ENCODE measurements around the gene WNT4. TPM values are rescaled to one million over a fixed set of nuclear protein-coding genes. Genes with fewer than 3 reads are reported as not detected.
A peak's percentile ranks its signal among the peaks of the same experiment; 100 is the strongest.

The WNT4 gene
- polyA plus RNA-seq, 6 donors from 2014 or later, result 0.32 TPM; not detected in 5

GRCh38 chr1:22132517-22133235, 10.2 kb downstream of the WNT4 start:
- no peak overlapping the region for H3K4me3 Mint-ChIP-seq
- H3K4me1 Mint-ChIP-seq, result peaks cover 2 to 10% (median 10%) of the 10 kb centered on the region in 3 donors
- H3K9me3 Mint-ChIP-seq, result no peaks in the 10 kb centered on the region
- H3K27ac Mint-ChIP-seq, result peak overlapping the region in 1 of 6 donors; percentile 69
- ATAC-seq (ENCODE audit: low read depth in 2 of 2) (no peak), DNase-seq (no peak)
- H3K27me3 Mint-ChIP-seq, result peaks cover 0 to 20% (median 4%) of the 10 kb centered on the region in 3 donors
- H3K36me3 Mint-ChIP-seq, result no peaks in the 10 kb centered on the region

DNA sequence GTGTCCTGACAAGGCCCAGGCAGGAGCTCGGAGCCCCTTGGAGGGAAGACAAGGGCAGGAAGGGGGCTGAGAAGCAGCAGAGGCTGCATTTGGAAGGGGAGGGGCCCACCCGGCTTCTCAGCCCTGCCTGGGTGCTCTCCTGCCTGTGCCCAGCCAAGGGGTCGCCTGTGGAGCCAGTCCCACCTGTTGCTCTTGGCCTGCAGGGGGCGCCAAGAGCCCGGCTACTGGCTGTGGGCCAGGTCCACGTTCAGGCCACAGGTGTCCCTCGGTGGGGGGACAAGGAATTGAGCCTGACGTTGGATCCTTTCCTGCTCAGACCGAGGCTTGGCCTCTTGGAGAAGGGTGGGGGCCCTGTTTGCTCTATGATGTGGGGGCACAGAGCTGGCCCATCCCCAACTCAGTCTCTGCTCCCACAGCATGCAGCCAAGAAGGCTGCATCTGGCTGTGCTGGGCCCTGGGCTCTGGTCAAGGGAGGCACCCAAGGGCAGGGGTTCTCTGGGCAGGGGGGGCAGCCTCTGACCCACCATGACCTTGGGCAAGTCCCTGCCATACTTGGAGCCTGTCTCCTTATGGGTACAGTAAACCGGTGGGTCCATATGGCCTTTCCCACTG, 10.9 kb downstream of the WNT4 start:
- peak; percentile 44 for DNase-seq
- H3K9me3 Mint-ChIP-seq, result no peaks in the 10 kb centered on the region
- ATAC-seq (ENCODE audit: low read depth in 2 of 2), result peak; percentile 64 to 73
- H3K27me3 Mint-ChIP-seq, result peaks cover 0 to 20% (median 4%) of the 10 kb centered on the region in 3 donors
- peaks cover 4 to 9% (median 5%) of the 10 kb centered on the region in 3 donors for H3K4me1 Mint-ChIP-seq
- H3K36me3 Mint-ChIP-seq, result no peaks in the 10 kb centered on the region
- no peak overlapping the region for H3K4me3 Mint-ChIP-seq
- H3K27ac Mint-ChIP-seq, result no peak overlapping the region

DNA sequence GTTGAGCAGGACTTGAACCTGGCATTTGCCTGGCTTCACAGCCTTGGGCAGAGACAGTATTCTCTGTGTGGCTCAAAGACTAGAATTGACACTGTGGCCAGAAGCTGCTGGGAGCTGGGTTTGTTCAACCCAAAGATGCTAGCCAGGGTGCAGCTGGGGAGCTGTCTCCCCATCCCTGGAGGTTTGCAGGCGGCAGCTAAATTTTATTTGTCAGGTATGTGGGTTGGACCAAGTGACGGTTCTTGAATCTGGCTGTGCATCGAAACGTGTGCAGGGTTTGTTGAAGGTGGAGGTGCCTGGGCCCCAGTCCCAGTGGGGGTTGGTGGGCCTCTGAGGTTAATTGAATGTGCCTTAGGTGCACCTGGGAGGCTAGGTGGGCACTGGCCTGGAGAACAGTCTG, 11.8 kb downstream of the WNT4 start:
- Mint-ChIP-seq H3K9me3 (no peaks in the 10 kb centered on the region), H3K4me1 (peaks cover 4 to 9% (median 4%) of the 10 kb centered on the region in 3 donors), H3K27ac (no peak overlapping the region), H3K27me3 (peaks cover 0 to 15% (median 4%) of the 10 kb centered on the region in 3 donors), H3K36me3 (no peaks in the 10 kb centered on the region), H3K4me3 (no peak overlapping the region)
- DNase-seq (no peak), ATAC-seq (ENCODE audit: low read depth in 2 of 2) (no peak)

DNA sequence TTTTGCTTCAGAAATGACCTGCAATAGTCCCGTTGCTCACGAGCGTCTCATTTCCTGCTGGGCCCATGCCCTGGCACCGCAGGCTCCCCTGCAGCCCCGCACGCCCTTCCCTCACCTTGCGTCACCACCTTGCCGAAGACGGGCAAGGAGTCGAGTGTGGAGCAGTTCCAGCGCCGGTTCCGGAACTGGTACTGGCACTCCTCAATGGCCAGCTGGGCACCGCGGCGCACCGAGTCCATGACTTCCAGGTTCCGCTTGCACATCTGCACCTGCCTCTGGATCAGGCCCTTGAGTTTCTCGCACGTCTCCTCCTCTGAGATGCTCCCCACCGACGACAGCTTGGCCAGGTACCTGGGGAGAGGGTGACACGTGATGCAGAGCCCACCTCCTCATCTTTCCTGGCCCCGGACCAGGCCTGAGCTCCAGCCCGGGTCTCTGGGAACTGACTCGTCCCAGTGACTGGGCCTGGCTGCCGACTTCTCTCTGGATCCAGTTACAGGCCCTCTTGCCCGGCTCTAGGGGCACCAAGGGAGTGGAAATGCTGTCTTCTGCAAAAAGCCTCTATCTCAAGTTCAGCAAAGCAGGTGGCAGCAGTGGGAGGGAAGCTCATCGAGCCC, 13.3 kb downstream of the WNT4 start:
- Mint-ChIP-seq H3K9me3 (no peaks in the 10 kb centered on the region), H3K36me3 (no peaks in the 10 kb centered on the region), H3K27me3 (peaks cover 0 to 5% (median 0%) of the 10 kb centered on the region in 3 donors), H3K4me1 (peaks cover 4 to 9% (median 4%) of the 10 kb centered on the region in 3 donors), H3K4me3 (no peak overlapping the region), H3K27ac (peak overlapping the region in 2 of 6 donors; percentile 53 to 57)
- no peak for DNase-seq
- no peak for ATAC-seq (ENCODE audit: low read depth in 2 of 2)

- no peak for DNase-seq
- H3K4me3 Mint-ChIP-seq, result no peak overlapping the region
- no peak overlapping the region for H3K27ac Mint-ChIP-seq
- H3K4me1 Mint-ChIP-seq, result peaks cover 4 to 14% (median 10%) of the 10 kb centered on the region in 3 donors
- H3K27me3 Mint-ChIP-seq, result no peaks in the 10 kb centered on the region
- H3K9me3 Mint-ChIP-seq, result no peaks in the 10 kb centered on the region
- no peaks in the 10 kb centered on the region for H3K36me3 Mint-ChIP-seq
- ATAC-seq (ENCODE audit: low read depth in 2 of 2), result no peak
These were observed 14.5 kb downstream of the WNT4 start for GRCh38 chr1:22128392-22128791.

- H3K36me3 Mint-ChIP-seq, result no peaks in the 10 kb centered on the region
- H3K27me3 Mint-ChIP-seq, result no peaks in the 10 kb centered on the region
- no peaks in the 10 kb centered on the region for H3K9me3 Mint-ChIP-seq
- ATAC-seq (ENCODE audit: low read depth in 2 of 2), result no peak
- H3K4me3 Mint-ChIP-seq, result no peak overlapping the region
- H3K27ac Mint-ChIP-seq, result peak overlapping the region in 3 of 6 donors; percentile 49 to 76 (median 56)
- DNase-seq, result no peak
- H3K4me1 Mint-ChIP-seq, result peaks cover 4 to 14% (median 10%) of the 10 kb centered on the region in 3 donors
These were observed 15.2 kb downstream of the WNT4 start for GRCh38 chr1:22127731-22128130.

GRCh38 chr1:22127248-22127647, 15.6 kb downstream of the WNT4 start:
- DNase-seq (no peak), ATAC-seq (ENCODE audit: low read depth in 2 of 2) (no peak)
- H3K4me1 Mint-ChIP-seq, result peaks cover 4 to 16% (median 10%) of the 10 kb centered on the region in 3 donors
- no peak overlapping the region for H3K4me3 Mint-ChIP-seq
- H3K27me3 Mint-ChIP-seq, result no peaks in the 10 kb centered on the region
- H3K27ac Mint-ChIP-seq, result peak overlapping the region in 1 of 6 donors; percentile 76
- no peaks in the 10 kb centered on the region for H3K36me3 Mint-ChIP-seq
- no peaks in the 10 kb centered on the region for H3K9me3 Mint-ChIP-seq

DNA sequence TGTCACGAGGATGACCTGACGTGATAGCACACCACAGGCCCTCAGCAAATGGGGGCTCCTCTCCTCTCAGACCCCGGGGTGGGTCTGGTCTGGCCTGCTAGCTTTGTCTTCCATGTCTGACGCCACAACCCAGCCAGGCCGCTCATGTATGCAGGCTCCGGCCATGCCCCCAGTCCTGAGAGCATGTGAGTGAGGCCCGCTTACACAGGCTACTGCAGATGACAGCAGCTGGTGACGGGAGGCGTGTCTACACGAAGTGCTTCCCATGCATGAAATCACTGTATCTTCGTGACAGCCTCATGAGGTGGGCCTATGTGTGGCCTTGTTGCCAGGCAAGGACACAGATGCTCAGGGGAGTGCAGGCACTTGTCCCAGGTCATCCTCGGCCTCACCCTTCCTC, 16.4 kb downstream of the WNT4 start:
- Mint-ChIP-seq H3K36me3 (no peaks in the 10 kb centered on the region), H3K9me3 (no peaks in the 10 kb centered on the region), H3K4me1 (peaks cover 4 to 18% (median 10%) of the 10 kb centered on the region in 3 donors), H3K27ac (no peak overlapping the region), H3K4me3 (no peak overlapping the region), H3K27me3 (no peaks in the 10 kb centered on the region)
- DNase-seq (no peak), ATAC-seq (ENCODE audit: low read depth in 2 of 2) (no peak)

DNA sequence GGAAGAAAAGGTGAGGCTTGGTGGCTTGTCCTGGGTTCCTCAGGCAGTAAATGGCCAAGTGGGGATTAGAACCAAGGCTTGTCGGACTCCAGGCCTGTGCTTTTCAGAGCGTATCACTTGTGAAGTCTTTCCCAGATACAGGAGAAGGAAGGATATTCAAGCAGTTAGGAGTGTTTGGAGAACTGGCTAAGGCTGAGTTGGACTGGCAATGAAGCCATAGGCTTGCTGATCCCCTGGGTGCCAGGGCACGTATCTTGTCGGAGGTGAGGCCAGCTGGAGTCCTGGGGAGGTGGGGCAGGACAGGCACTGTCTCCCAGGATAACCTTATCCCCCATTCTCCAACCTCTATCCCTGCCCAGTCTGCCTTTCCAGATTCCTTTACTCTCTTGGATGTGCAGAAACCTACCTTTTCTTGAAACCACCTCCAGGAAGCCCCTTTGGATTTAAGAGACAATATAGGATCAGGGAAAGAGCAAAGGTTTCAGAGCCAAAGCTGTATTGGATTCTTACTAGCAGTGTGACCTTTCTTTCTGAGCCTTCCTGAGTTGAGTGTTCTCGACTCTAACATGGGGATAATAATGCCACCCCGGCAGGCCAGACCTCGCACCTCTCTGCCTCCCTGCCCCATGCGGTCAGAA, 18.2 kb downstream of the WNT4 start:
- H3K4me1 Mint-ChIP-seq, result peaks cover 13 to 26% (median 17%) of the 10 kb centered on the region in 3 donors
- no peak for ATAC-seq (ENCODE audit: low read depth in 2 of 2)
- no peaks in the 10 kb centered on the region for H3K9me3 Mint-ChIP-seq
- H3K4me3 Mint-ChIP-seq, result no peak overlapping the region
- peak overlapping the region in 3 of 6 donors; percentile 65 to 88 (median 67) for H3K27ac Mint-ChIP-seq
- no peaks in the 10 kb centered on the region for H3K36me3 Mint-ChIP-seq
- DNase-seq, result no peak
- no peaks in the 10 kb centered on the region for H3K27me3 Mint-ChIP-seq

GRCh38 chr1:22123901-22124404, 18.9 kb downstream of the WNT4 start:
- Mint-ChIP-seq H3K27me3 (no peaks in the 10 kb centered on the region), H3K27ac (peak overlapping the region in 1 of 6 donors; percentile 65), H3K4me1 (peaks cover 21 to 33% (median 23%) of the 10 kb centered on the region in 3 donors), H3K36me3 (no peaks in the 10 kb centered on the region), H3K9me3 (no peaks in the 10 kb centered on the region), H3K4me3 (no peak overlapping the region)
- no peak for ATAC-seq (ENCODE audit: low read depth in 2 of 2)
- DNase-seq, result no peak

DNA sequence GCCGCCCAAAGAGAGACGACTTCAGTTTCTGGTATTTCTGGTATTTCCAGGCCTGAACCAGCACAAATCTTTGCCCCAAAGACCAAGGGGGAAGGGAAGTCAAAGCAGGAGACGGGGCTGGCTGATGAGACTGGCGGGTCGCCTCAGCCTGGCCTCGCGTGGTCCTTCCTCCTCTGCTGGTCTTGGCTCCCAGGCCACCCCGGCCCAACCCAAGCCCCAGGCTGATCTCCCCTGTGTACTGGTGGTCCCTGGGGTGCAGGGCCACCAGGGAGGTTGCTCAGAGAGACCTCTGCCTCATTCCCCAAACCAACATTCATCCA, 19.9 kb downstream of the WNT4 start:
- no peak for DNase-seq
- no peaks in the 10 kb centered on the region for H3K27me3 Mint-ChIP-seq
- H3K27ac Mint-ChIP-seq, result no peak overlapping the region
- H3K4me1 Mint-ChIP-seq, result peaks cover 30 to 41% (median 33%) of the 10 kb centered on the region in 3 donors
- H3K9me3 Mint-ChIP-seq, result no peaks in the 10 kb centered on the region
- no peak overlapping the region for H3K4me3 Mint-ChIP-seq
- no peak for ATAC-seq (ENCODE audit: low read depth in 2 of 2)
- H3K36me3 Mint-ChIP-seq, result no peaks in the 10 kb centered on the region

DNA sequence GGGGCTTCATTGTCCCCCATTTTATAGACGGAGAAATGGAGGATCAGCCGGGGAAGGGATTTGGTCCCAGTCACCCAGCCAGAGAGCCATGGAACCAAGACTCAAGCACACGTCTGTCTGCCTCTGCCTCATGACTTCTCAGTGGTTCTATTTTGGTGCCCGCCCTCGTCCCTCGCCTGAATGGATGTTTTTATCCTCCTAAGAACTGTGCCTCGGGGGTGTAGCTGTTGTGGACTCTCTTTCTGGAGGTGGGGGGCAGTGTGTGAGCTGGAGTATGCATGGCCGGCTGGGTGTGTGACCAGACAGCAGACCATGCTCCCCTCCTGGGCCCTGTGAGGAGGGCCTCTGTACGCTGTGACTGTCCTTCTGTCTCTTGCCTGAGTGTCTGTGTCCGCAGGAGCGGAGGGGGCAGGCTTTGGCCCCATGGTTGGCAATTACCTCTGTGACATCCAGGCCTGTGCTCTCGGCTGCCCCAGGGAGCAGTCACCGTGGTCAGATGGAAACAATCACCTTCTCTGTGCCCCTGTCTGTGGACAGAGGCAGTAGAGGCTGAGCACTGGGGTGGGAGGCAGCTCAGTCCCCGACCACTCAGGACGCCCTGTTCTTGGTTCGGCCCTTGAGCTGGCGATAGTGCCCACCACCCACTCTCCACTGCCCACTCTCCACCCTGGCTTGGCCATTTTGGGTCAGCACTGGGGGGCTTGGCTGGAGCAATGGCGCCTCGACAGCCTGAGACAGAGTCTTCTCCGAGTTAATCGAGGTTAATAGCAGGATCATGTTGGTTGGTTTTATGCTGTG, 20.4 kb downstream of the WNT4 start:
- Mint-ChIP-seq H3K9me3 (no peaks in the 10 kb centered on the region), H3K36me3 (no peaks in the 10 kb centered on the region), H3K27me3 (no peaks in the 10 kb centered on the region), H3K4me1 (peaks cover 31 to 41% (median 37%) of the 10 kb centered on the region in 3 donors), H3K27ac (peak overlapping the region in 1 of 6 donors; percentile 29), H3K4me3 (no peak overlapping the region)
- DNase-seq (no peak), ATAC-seq (ENCODE audit: low read depth in 2 of 2) (no peak)

DNA sequence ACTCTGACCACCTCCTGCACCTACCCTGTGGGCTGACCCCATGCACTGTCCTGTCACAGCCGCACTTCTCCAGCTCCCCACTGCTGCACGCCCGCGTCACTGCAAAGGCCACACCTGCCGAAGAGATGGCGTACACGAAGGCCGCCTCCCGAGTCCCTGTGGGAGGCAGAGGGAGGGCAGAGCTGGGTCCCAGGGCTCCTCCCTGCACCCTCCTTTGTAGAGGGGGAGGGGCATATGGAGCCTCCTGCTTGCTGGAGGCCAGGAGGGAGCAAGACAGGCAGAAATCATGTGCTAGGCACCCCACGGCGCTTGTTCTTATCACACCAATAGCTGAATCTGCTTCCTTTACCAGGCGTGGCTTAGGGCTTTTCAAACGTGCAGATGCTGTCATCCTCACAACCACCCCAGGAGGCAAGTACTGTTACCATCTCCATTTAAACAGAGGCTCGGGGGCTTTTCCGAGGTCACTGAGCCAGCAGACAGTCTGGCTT, 21.4 kb downstream of the WNT4 start:
- peak overlapping the region in 1 of 6 donors; percentile 42 for H3K27ac Mint-ChIP-seq
- no peak for ATAC-seq (ENCODE audit: low read depth in 2 of 2)

More for the DNA sequence above, 21.4 kb downstream of the WNT4 start:
- Mint-ChIP-seq H3K27me3 (no peaks in the 10 kb centered on the region), H3K9me3 (no peaks in the 10 kb centered on the region), H3K4me3 (no peak overlapping the region), H3K4me1 (peaks cover 41 to 49% (median 43%) of the 10 kb centered on the region in 3 donors), H3K36me3 (no peaks in the 10 kb centered on the region)
- DNase-seq, result no peak
